ENCODE data around the gene TTBK2. TPM values are rescaled to one million over a fixed set of nuclear protein-coding genes. Genes with fewer than 3 reads are reported as not detected.

The TTBK2 gene
- total RNA-seq, 1 experiment from 2014 or later, result 18.6 TPM

DNA sequence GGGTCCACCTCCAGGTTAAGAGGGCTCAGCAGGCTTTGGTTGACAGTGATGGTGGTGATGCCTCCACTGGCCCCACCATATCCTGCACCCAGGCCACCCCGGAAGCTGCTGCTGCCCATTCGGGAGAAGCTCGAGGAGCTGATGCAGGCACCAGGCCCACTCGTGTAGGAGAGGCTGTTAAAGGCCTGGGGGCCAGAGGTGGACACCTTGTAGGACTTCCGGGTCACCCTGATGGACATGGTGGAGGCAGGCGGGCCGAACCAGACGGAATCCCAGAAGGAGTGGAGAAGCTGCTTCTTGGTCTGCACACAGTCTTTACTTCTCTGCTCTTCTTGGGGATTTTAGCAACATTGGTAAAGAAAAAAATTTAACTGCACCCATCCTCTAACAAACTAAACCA, 118.4 kb downstream of the TTBK2 start (continued):
- TF ChIP-seq, protein P1, sequence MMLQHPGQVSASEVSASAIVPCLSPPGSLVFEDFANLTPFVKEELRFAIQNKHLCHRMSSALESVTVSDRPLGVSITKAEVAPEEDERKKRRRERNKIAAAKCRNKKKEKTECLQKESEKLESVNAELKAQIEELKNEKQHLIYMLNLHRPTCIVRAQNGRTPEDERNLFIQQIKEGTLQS (CRISPR knock-in tag; conservative IDR thresholded peaks at IDR 0.05), result no peak
- TF ChIP-seq, protein P2, sequence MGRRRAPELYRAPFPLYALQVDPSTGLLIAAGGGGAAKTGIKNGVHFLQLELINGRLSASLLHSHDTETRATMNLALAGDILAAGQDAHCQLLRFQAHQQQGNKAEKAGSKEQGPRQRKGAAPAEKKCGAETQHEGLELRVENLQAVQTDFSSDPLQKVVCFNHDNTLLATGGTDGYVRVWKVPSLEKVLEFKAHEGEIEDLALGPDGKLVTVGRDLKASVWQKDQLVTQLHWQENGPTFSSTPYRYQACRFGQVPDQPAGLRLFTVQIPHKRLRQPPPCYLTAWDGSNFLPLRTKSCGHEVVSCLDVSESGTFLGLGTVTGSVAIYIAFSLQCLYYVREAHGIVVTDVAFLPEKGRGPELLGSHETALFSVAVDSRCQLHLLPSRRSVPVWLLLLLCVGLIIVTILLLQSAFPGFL (CRISPR knock-in tag; IDR thresholded peaks at IDR 0.05; ENCODE audit: borderline replicate concordance), result no peak
- TF ChIP-seq, protein P3, sequence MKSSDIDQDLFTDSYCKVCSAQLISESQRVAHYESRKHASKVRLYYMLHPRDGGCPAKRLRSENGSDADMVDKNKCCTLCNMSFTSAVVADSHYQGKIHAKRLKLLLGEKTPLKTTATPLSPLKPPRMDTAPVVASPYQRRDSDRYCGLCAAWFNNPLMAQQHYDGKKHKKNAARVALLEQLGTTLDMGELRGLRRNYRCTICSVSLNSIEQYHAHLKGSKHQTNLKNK (CRISPR knock-in tag; IDR thresholded peaks at IDR 0.05), result no peak
- TF ChIP-seq RORB (CRISPR knock-in tag; IDR thresholded peaks at IDR 0.05) (no peak), ATF6 (CRISPR knock-in tag; IDR thresholded peaks at IDR 0.05) (no peak)

GRCh38 chr15:42800731-42801474, 119.7 kb downstream of the TTBK2 start:
- H3K4me3 Mint-ChIP-seq, result no peak overlapping the region
- H3K9me3 Mint-ChIP-seq, result no peaks in the 10 kb centered on the region
- H3K4me1 Mint-ChIP-seq, result no peaks in the 10 kb centered on the region
- no peak overlapping the region for H3K27ac Mint-ChIP-seq
- ATAC-seq (peak; percentile 39), DNase-seq (ENCODE audit: low spot score) (peak; percentile 67)
- ChIA-PET POLR2A (interaction anchor here (0.5 kb wide), 1 partner anchor 80 kb away, joined by 3 read pairs; no protein-coding TSS in a partner anchor), CTCF (interaction anchor here (0.6 to 3.3 kb wide), 42 partner anchors 8 to 484 kb away, joined by 3 to 62 read pairs (median 4); partner anchors contain the start of genes CDAN1, STARD9 and TTBK2)
- peaks cover 3% of the 10 kb centered on the region; the same call in 1 of the 2 replicates for H3K36me3 Mint-ChIP-seq
- H3K27me3 Mint-ChIP-seq (ENCODE audit: low read depth), result no peaks in the 10 kb centered on the region
- no peak for TF ChIP-seq GABPB1 (CRISPR knock-in tag; IDR thresholded peaks at IDR 0.05)
- TF ChIP-seq, protein P4, sequence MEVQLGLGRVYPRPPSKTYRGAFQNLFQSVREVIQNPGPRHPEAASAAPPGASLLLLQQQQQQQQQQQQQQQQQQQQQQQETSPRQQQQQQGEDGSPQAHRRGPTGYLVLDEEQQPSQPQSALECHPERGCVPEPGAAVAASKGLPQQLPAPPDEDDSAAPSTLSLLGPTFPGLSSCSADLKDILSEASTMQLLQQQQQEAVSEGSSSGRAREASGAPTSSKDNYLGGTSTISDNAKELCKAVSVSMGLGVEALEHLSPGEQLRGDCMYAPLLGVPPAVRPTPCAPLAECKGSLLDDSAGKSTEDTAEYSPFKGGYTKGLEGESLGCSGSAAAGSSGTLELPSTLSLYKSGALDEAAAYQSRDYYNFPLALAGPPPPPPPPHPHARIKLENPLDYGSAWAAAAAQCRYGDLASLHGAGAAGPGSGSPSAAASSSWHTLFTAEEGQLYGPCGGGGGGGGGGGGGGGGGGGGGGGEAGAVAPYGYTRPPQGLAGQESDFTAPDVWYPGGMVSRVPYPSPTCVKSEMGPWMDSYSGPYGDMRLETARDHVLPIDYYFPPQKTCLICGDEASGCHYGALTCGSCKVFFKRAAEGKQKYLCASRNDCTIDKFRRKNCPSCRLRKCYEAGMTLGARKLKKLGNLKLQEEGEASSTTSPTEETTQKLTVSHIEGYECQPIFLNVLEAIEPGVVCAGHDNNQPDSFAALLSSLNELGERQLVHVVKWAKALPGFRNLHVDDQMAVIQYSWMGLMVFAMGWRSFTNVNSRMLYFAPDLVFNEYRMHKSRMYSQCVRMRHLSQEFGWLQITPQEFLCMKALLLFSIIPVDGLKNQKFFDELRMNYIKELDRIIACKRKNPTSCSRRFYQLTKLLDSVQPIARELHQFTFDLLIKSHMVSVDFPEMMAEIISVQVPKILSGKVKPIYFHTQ (CRISPR knock-in tag; IDR thresholded peaks at IDR 0.05), result no peak
- TF ChIP-seq ATF1 (CRISPR knock-in tag; IDR thresholded peaks at IDR 0.05), result no peak
- TF ChIP-seq, protein P5, sequence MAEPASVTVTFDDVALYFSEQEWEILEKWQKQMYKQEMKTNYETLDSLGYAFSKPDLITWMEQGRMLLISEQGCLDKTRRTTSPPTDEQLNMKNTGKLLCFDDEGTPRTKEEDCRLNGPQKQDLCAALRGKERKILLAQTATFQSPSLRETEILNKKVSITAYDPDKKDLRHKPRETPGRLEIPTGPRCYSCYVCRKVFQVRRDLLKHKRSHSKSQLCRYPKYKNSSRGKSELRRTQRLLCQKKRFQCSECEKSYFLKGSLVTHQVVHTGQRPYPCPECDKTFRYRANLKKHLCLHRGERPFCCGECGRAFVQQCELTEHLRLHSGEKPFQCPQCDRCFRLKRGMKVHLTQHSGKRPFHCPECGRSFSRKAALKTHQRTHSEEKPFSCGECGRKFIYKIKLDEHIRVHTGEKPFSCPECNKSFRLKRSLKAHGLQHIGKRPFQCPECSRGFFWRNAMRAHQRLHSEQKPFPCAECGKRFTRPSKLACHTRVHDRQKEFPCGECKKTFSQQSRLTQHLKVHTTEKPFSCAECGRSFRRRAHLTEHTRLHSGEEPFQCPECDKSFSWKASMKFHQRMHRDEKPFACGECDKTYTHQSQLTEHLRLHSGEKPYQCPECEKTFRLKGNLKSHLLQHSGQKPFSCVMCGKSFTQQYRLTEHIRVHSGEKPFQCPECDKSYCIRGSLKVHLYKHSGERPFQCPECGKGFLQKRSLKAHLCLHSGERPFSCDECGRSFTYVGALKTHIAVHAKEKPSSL (CRISPR knock-in tag; conservative IDR thresholded peaks at IDR 0.05), result no peak
- TF ChIP-seq SOX15 (CRISPR knock-in tag; IDR thresholded peaks at IDR 0.05), result no peak
- TF ChIP-seq FOXP1 (CRISPR knock-in tag; IDR thresholded peaks at IDR 0.05; ENCODE audit: borderline replicate concordance), result no peak
- no peak for TF ChIP-seq ELF4 (CRISPR knock-in tag; IDR thresholded peaks at IDR 0.05; ENCODE audit: low read depth)
- TF ChIP-seq NR2C2 (CRISPR knock-in tag; IDR thresholded peaks at IDR 0.05), result no peak
- TF ChIP-seq E2F5 (CRISPR knock-in tag; IDR thresholded peaks at IDR 0.05), result no peak
- no peak for TF ChIP-seq CBFB (CRISPR knock-in tag; IDR thresholded peaks at IDR 0.05; ENCODE audit: low read depth)
- TF ChIP-seq HMGXB4 (CRISPR knock-in tag; IDR thresholded peaks at IDR 0.05), result no peak
- TF ChIP-seq ATF2 (CRISPR knock-in tag; IDR thresholded peaks at IDR 0.05; ENCODE audit: borderline replicate concordance, low read depth), result no peak
- TF ChIP-seq TCF7 (CRISPR knock-in tag; IDR thresholded peaks at IDR 0.05; ENCODE audit: low read depth), result no peak

Data from WTC11 (cell line).